ENCODE measurements around the gene MPPED1. TPM values are rescaled to one million over a fixed set of nuclear protein-coding genes. Genes with fewer than 3 reads are reported as not detected.

Gene MPPED1
- total RNA-seq, 1 experiment from 2014 or later: not detected

GRCh38 chr22:43491177-43491576 lies 79.4 kb downstream of the MPPED1 start:
- Mint-ChIP-seq H3K27ac (ENCODE audit: low read depth, unreplicated experiment) (no peak overlapping the region), H3K36me3 (ENCODE audit: insufficient read depth, unreplicated experiment) (no peaks in the 10 kb centered on the region), H3K4me3 (ENCODE audit: unreplicated experiment) (no peak overlapping the region), H3K4me1 (ENCODE audit: insufficient read depth, unreplicated experiment) (no peaks in the 10 kb centered on the region), H3K9me3 (ENCODE audit: unreplicated experiment) (peaks cover 14% of the 10 kb centered on the region), H3K27me3 (ENCODE audit: insufficient read depth, unreplicated experiment) (no peaks in the 10 kb centered on the region)
- TF ChIP-seq, protein P1, sequence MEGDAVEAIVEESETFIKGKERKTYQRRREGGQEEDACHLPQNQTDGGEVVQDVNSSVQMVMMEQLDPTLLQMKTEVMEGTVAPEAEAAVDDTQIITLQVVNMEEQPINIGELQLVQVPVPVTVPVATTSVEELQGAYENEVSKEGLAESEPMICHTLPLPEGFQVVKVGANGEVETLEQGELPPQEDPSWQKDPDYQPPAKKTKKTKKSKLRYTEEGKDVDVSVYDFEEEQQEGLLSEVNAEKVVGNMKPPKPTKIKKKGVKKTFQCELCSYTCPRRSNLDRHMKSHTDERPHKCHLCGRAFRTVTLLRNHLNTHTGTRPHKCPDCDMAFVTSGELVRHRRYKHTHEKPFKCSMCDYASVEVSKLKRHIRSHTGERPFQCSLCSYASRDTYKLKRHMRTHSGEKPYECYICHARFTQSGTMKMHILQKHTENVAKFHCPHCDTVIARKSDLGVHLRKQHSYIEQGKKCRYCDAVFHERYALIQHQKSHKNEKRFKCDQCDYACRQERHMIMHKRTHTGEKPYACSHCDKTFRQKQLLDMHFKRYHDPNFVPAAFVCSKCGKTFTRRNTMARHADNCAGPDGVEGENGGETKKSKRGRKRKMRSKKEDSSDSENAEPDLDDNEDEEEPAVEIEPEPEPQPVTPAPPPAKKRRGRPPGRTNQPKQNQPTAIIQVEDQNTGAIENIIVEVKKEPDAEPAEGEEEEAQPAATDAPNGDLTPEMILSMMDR (IDR thresholded peaks at IDR 0.05; ENCODE audit: unreplicated experiment): no peak
- POLR2A ChIA-PET: no interaction called here
- CTCF ChIA-PET: no interaction called here
- no peak for DNase-seq (ENCODE audit: unreplicated experiment)
- intact Hi-C loops (cut with micrococcal nuclease): no loop called here
- BruUV-seq (replicated peaks): no TSS peak

- no peaks in the 10 kb centered on the region for H3K36me3 Mint-ChIP-seq (ENCODE audit: insufficient read depth, unreplicated experiment)
- intact Hi-C loops (cut with micrococcal nuclease): no loop called here
- no peaks in the 10 kb centered on the region for H3K4me1 Mint-ChIP-seq (ENCODE audit: insufficient read depth, unreplicated experiment)
- peaks cover 14% of the 10 kb centered on the region for H3K9me3 Mint-ChIP-seq (ENCODE audit: unreplicated experiment)
- TF ChIP-seq, protein P1 (IDR thresholded peaks at IDR 0.05; ENCODE audit: unreplicated experiment): no peak
- POLR2A ChIA-PET: no interaction called here
- no peak for DNase-seq (ENCODE audit: unreplicated experiment)
- no peak overlapping the region for H3K27ac Mint-ChIP-seq (ENCODE audit: low read depth, unreplicated experiment)
- no peak overlapping the region for H3K4me3 Mint-ChIP-seq (ENCODE audit: unreplicated experiment)
- no peaks in the 10 kb centered on the region for H3K27me3 Mint-ChIP-seq (ENCODE audit: insufficient read depth, unreplicated experiment)
- CTCF ChIA-PET: no interaction called here
- no TSS peak for BruUV-seq (replicated peaks)
Observed at GRCh38 chr22:43491737-43492136, 79.9 kb downstream of the MPPED1 start.

DNA sequence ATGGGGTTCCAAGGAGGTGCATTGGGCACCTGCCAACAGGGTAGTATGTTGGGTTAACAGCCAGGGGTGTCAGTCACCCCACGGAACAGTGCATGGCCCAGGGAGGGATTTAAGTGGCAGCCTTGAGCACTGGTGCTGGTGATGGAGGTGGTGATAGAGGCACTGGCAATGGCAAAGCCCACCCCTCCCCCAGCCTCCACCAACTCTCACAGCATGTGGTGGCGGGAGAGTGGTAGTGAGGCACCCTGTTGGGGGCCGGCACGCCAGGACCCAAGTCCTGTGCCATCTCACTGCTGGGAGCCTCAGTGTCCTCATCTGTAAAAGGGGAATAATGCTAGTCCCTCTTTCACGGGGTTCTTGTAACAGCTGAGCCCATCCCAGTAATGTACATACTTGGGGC lies 81.5 kb downstream of the MPPED1 start:
- no peak overlapping the region for H3K27ac Mint-ChIP-seq (ENCODE audit: low read depth, unreplicated experiment)
- no peaks in the 10 kb centered on the region for H3K36me3 Mint-ChIP-seq (ENCODE audit: insufficient read depth, unreplicated experiment)
- H3K9me3 Mint-ChIP-seq (ENCODE audit: unreplicated experiment): peaks cover 14% of the 10 kb centered on the region
- DNase-seq (ENCODE audit: unreplicated experiment): no peak
- TF ChIP-seq, protein P1 (IDR thresholded peaks at IDR 0.05; ENCODE audit: unreplicated experiment): no peak
- POLR2A ChIA-PET: no interaction called here
- H3K4me1 Mint-ChIP-seq (ENCODE audit: insufficient read depth, unreplicated experiment): no peaks in the 10 kb centered on the region
- H3K27me3 Mint-ChIP-seq (ENCODE audit: insufficient read depth, unreplicated experiment): no peaks in the 10 kb centered on the region
- intact Hi-C loops (cut with micrococcal nuclease): no loop called here
- BruUV-seq (replicated peaks): no TSS peak
- H3K4me3 Mint-ChIP-seq (ENCODE audit: unreplicated experiment): no peak overlapping the region
- CTCF ChIA-PET: no interaction called here

DNA sequence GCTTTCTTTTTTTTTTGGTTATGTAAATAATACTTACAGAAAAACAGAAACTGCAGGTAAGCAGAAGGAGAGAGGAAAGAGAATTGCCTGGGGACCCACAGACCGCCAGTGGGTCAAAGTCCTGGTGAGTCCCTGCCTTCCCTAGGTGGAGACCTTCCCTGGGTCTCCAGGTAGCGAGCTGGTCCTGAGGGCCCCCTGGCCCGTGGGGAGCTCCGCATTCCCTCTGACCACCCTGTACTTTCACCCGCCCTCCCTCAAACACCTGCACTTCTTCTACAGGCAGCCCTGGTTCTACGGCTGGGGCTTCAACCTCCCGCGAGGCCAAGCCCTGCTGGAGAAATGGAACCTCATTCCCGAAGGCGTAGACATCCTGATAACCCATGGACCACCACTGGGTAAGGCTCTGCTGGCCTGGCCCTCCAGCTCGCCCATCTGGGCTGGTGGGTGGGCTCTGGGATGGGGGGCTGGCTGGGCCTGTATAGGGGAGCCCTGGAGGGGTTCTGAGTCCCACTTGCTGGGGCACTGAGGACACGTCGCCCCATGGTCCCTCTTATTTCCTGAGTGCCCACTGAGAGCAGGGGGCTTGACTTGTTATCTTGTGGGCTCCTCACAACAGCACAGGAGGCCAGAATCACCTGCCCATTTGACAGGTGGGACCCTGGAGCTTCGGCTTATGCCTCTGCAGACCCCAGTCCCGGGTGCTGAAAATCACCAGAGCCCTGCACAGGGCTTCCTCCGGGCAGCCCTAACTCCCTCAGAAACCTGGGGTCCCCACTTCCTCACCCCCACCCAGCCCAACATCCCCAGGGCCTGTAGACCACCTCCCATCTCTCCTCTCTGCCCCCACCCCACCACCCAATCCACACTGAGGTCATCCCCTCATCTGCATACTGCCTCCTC lies 86.4 kb downstream of the MPPED1 start:
- DNase-seq (ENCODE audit: unreplicated experiment): no peak
- no TSS peak for BruUV-seq (replicated peaks)
- no peak overlapping the region for H3K27ac Mint-ChIP-seq (ENCODE audit: low read depth, unreplicated experiment)
- no peaks in the 10 kb centered on the region for H3K9me3 Mint-ChIP-seq (ENCODE audit: unreplicated experiment)
- TF ChIP-seq, protein P1 (IDR thresholded peaks at IDR 0.05; ENCODE audit: unreplicated experiment): no peak
- ChIA-PET CTCF (interaction anchor here (0.6 kb wide), 1 partner anchor 348 kb away, joined by 5 read pairs; no protein-coding TSS in a partner anchor), POLR2A (interaction anchor here (0.6 kb wide), 1 partner anchor 14 kb away, joined by 3 read pairs; no protein-coding TSS in a partner anchor)
- intact Hi-C loops (cut with micrococcal nuclease): no loop called here
- H3K4me1 Mint-ChIP-seq (ENCODE audit: insufficient read depth, unreplicated experiment): no peaks in the 10 kb centered on the region
- no peaks in the 10 kb centered on the region for H3K36me3 Mint-ChIP-seq (ENCODE audit: insufficient read depth, unreplicated experiment)
- no peaks in the 10 kb centered on the region for H3K27me3 Mint-ChIP-seq (ENCODE audit: insufficient read depth, unreplicated experiment)
- H3K4me3 Mint-ChIP-seq (ENCODE audit: unreplicated experiment): no peak overlapping the region

Data from MCF 10A (cell line).